ENCODE results near the gene P2RY14.
"Not testable (repeated sequence)": the region's sequence is repeated elsewhere in the genome, so short reads cannot be mapped to it uniquely, and the experiment has no call there.

Gene P2RY14

GRCh38 chr3:151265866-151266265, 12.5 kb downstream of the P2RY14 start:
- DNase-seq (ENCODE audit: low read depth): no peak
- no peak overlapping the region for H3K4me3 ChIP-seq (ENCODE audit: low read length)
- no peak for TF ChIP-seq CTCF (IDR thresholded peaks at IDR 0.05; ENCODE audit: insufficient read depth, low read depth, low read length, missing control alignments)

- no peak overlapping the region for H3K4me3 ChIP-seq (ENCODE audit: low read length)
- no peak for DNase-seq (ENCODE audit: low read depth)
- TF ChIP-seq CTCF (IDR thresholded peaks at IDR 0.05; ENCODE audit: insufficient read depth, low read depth, low read length, missing control alignments): no peak
Measured at GRCh38 chr3:151265166-151265565, 13.2 kb downstream of the P2RY14 start.

GRCh38 chr3:151264605-151265004, 13.7 kb downstream of the P2RY14 start:
- no peak overlapping the region for H3K4me3 ChIP-seq (ENCODE audit: low read length)
- no peak for DNase-seq (ENCODE audit: low read depth)
- no peak for TF ChIP-seq CTCF (IDR thresholded peaks at IDR 0.05; ENCODE audit: insufficient read depth, low read depth, low read length, missing control alignments)

- no peak overlapping the region for H3K4me3 ChIP-seq (ENCODE audit: low read length)
- DNase-seq (ENCODE audit: low read depth): no peak
- TF ChIP-seq CTCF (IDR thresholded peaks at IDR 0.05; ENCODE audit: insufficient read depth, low read depth, low read length, missing control alignments): no peak
Measured at GRCh38 chr3:151262871-151263525, 15.3 kb downstream of the P2RY14 start.

GRCh38 chr3:151259664-151260063, 18.7 kb downstream of the P2RY14 start:
- no peak for TF ChIP-seq CTCF (IDR thresholded peaks at IDR 0.05; ENCODE audit: insufficient read depth, low read depth, low read length, missing control alignments)
- no peak for DNase-seq (ENCODE audit: low read depth)
- no peak overlapping the region for H3K4me3 ChIP-seq (ENCODE audit: low read length)

GRCh38 chr3:151256749-151257148, 21.6 kb downstream of the P2RY14 start:
- no peak for DNase-seq (ENCODE audit: low read depth)
- no peak for TF ChIP-seq CTCF (IDR thresholded peaks at IDR 0.05; ENCODE audit: insufficient read depth, low read depth, low read length, missing control alignments)
- H3K4me3 ChIP-seq (ENCODE audit: low read length): no peak overlapping the region

GRCh38 chr3:151248772-151249337, 29.5 kb downstream of the P2RY14 start:
- TF ChIP-seq CTCF (IDR thresholded peaks at IDR 0.05; ENCODE audit: insufficient read depth, low read depth, low read length, missing control alignments): no peak
- H3K4me3 ChIP-seq (ENCODE audit: low read length): no peak overlapping the region
- no peak for DNase-seq (ENCODE audit: low read depth)

- not testable (repeated sequence) for DNase-seq (ENCODE audit: low read depth); H3K4me3 ChIP-seq (ENCODE audit: low read length)
Measured at GRCh38 chr3:151242006-151242405, 36.3 kb downstream of the P2RY14 start.
